CD4-positive, CD25-positive, alpha-beta regulatory T cell (primary cell): Measurements from ENCODE around the gene PCDHA13. TPM values are rescaled to one million over a fixed set of nuclear protein-coding genes. Genes with fewer than 3 reads are reported as not detected.
"Not testable (repeated sequence)": the region's sequence is repeated elsewhere in the genome, so short reads cannot be mapped to it uniquely, and the experiment has no call there.

Source experiments
- ATAC-seq, 2 donors: fragments of 150-1000 bp; cut with Tn5 transposase; one replicate each; pipeline ENCODE4 v1.10.0; 2021; ENCODE audit warnings: low read depth in 2 of 2, moderate number of reproducible peaks in 2 of 2, moderate library complexity in 1 of 2
- DNase-seq, 3 donors: peaks; one replicate each; pipeline versions ENCODE4 v3.0.0 to v3.0.0-alpha.2; 2012 to 2022; ENCODE audit warnings: mixed read lengths in 1 of 3
- H3K27ac ChIP-seq: one replicate; pipeline ENCODE4 v1.7.0; 2013; ENCODE audit warnings: mild to moderate bottlenecking, low read length; ENCODE audit not compliant: insufficient read depth, poor library complexity, severe bottlenecking
- H3K27me3 ChIP-seq: one replicate; pipeline ENCODE4 v1.7.0; 2013; ENCODE audit warnings: low read length; ENCODE audit not compliant: control insufficient read depth, insufficient read depth
- H3K36me3 ChIP-seq: one replicate; pipeline ENCODE4 v1.7.0; 2013; ENCODE audit warnings: mild to moderate bottlenecking, low read length, moderate library complexity; ENCODE audit not compliant: control insufficient read depth, insufficient read depth
- H3K4me1 ChIP-seq: 2 replicates; pipeline ENCODE4 v1.7.0; 2013; ENCODE audit warnings: mild to moderate bottlenecking, low read length; ENCODE audit not compliant: insufficient read depth, control insufficient read depth, poor library complexity, severe bottlenecking
- H3K4me3 ChIP-seq: one replicate; pipeline ENCODE4 v1.7.0; 2013; ENCODE audit warnings: low read depth, mild to moderate bottlenecking, low read length, moderate library complexity
- H3K9me3 ChIP-seq, 2 experiments: 1 replicate in 1 of 2; 2 replicates in 1 of 2; pipeline ENCODE4 v1.7.0; 2013; ENCODE audit warnings: low read length in 2 of 2, mild to moderate bottlenecking in 1 of 2, moderate library complexity in 1 of 2; ENCODE audit not compliant: control insufficient read depth in 2 of 2
- H3K27ac Mint-ChIP-seq, 3 donors: one replicate each; pipeline ENCODE4 v1.8.0; 2020 to 2022; ENCODE audit warnings: mild to moderate bottlenecking in 3 of 3, mixed read lengths in 3 of 3, moderate library complexity in 2 of 3
- H3K27me3 Mint-ChIP-seq: one replicate; pipeline ENCODE4 v1.8.0; 2022; ENCODE audit warnings: mild to moderate bottlenecking, mixed read lengths
- H3K36me3 Mint-ChIP-seq: one replicate; pipeline ENCODE4 v1.8.0; 2020; ENCODE audit warnings: mixed read lengths
- H3K4me1 Mint-ChIP-seq, 4 donors: one replicate each; pipeline ENCODE4 v1.8.0; 2020 to 2022; ENCODE audit warnings: mixed read lengths in 4 of 4, mild to moderate bottlenecking in 1 of 4
- H3K4me3 Mint-ChIP-seq, 4 donors: one replicate each; pipeline ENCODE4 v1.8.0; 2020 to 2022; ENCODE audit warnings: mild to moderate bottlenecking in 4 of 4, mixed read lengths in 4 of 4, moderate library complexity in 3 of 4
- H3K9me3 Mint-ChIP-seq, 7 donors: one replicate each; pipeline ENCODE4 v1.8.0; 2020 to 2022; ENCODE audit warnings: mixed read lengths in 7 of 7, mild to moderate bottlenecking in 3 of 7, moderate library complexity in 2 of 7
- polyA plus RNA-seq, 4 donors: library from polyadenylated mRNA; unstranded; fragments of 300-500 nt; fragmentation: Illumina TruSeq; gene quantifications; one replicate each; pipeline ENCODE4 v1.2.3, GENCODE V29; 2021
- total RNA-seq: library from RNA; stranded (reverse); gene quantifications from one replicate; pipeline ENCODE4 v1.2.3, GENCODE V29; 2022

PCDHA13 gene
- total and polyA plus RNA-seq, 5 donors from 2014 or later: not detected

- DNase-seq: peak in 1 of 3 donors; percentile 8
- Mint-ChIP-seq H3K4me3 (no peak within 1 kb of the TSS), H3K36me3 (no peaks in the 10 kb centered on the region), H3K4me1 (no peaks in the 10 kb centered on the region), H3K9me3 (peaks cover 1 to 14% (median 4%) of the 10 kb centered on the region in 7 donors), H3K27me3 (peaks cover 6% of the 10 kb centered on the region), H3K27ac (no peak within 1 kb of the TSS)
- peaks cover 2% of the 10 kb centered on the region for H3K27me3 ChIP-seq
- no peaks in the 10 kb centered on the region for H3K4me1 ChIP-seq
- H3K36me3 ChIP-seq: no peaks in the 10 kb centered on the region
- H3K9me3 ChIP-seq: peaks cover 0 to 8% of the 10 kb centered on the region in 2 experiments
- H3K4me3 ChIP-seq: no peak within 1 kb of the TSS
- H3K27ac ChIP-seq: no peak within 1 kb of the TSS
- no peak for ATAC-seq
Measured at GRCh38 chr5:140868721-140869554, 13.0 kb upstream of the PCDHA13 start, which contains the start of gene PCDHA11. PCDHA11 (plus strand) TSS chr5:140868957; CDS start chr5:140869104, 147 bp downstream.

- Histone ChIP-seq H3K4me3 (no peak overlapping the region), H3K36me3 (no peaks in the 10 kb centered on the region), H3K9me3 (peaks cover 3 to 8% of the 10 kb centered on the region in 2 experiments), H3K27me3 (peaks cover 5% of the 10 kb centered on the region), H3K4me1 (no peaks in the 10 kb centered on the region), H3K27ac (no peak overlapping the region)
- DNase-seq (no peak), ATAC-seq (no peak)
- Mint-ChIP-seq H3K36me3 (no peaks in the 10 kb centered on the region), H3K4me1 (no peaks in the 10 kb centered on the region), H3K27ac (no peak overlapping the region), H3K4me3 (no peak overlapping the region), H3K9me3 (peaks cover 1 to 18% (median 6%) of the 10 kb centered on the region in 7 donors), H3K27me3 (peaks cover 6% of the 10 kb centered on the region)
Measured at GRCh38 chr5:140869555-140869886, 12.4 kb upstream of the PCDHA13 start.

GRCh38 chr5:140870221-140871201 is 11.4 kb upstream of the PCDHA13 start:
- Histone ChIP-seq H3K4me1 (no peaks in the 10 kb centered on the region), H3K9me3 (peaks cover 8 to 13% of the 10 kb centered on the region in 2 experiments), H3K27ac (no peak overlapping the region), H3K27me3 (peaks cover 5% of the 10 kb centered on the region), H3K36me3 (no peaks in the 10 kb centered on the region), H3K4me3 (no peak overlapping the region)
- Mint-ChIP-seq H3K4me3 (no peak overlapping the region), H3K9me3 (peaks cover 1 to 26% (median 6%) of the 10 kb centered on the region in 7 donors), H3K36me3 (no peaks in the 10 kb centered on the region), H3K4me1 (no peaks in the 10 kb centered on the region), H3K27me3 (peaks cover 6% of the 10 kb centered on the region), H3K27ac (no peak overlapping the region)
- no peak for ATAC-seq
- DNase-seq: no peak

DNA sequence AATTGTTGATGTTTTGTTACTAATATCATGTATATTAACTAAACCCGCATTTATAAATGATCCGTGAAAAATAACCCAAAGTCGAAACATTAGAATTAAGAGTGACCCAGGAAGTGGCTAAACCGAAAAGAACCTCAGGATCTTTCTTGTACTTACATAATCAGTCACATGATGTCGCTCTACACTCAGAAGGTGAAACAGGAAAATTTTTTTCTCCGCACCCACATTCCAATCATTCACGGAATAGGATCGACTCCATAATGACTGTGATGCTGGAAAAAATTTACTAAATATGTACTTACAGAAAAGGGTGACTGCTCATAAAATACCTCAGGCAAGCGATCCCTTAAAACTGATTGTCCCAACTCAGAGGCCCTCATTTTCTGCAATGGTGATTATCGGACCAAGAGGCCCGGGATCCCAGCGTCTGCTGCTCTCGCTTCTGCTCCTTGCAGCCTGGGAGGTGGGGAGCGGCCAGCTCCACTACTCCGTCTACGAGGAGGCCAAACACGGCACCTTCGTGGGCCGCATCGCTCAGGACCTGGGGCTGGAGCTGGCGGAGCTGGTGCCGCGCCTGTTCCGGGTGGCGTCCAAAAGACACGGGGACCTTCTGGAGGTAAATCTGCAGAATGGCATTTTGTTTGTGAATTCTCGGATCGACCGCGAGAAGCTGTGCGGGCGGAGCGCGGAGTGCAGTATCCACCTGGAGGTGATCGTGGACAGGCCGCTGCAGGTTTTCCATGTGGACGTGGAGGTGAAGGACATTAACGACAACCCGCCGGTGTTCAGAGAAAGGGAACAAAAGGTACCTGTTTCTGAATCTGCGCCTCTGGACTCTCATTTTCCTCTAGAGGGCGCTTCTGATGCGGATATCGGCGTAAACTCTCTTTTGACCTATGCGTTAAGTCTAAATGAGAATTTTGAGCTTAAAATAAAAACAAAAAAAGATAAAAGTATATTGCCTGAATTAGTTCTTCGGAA is 6.5 kb upstream of the PCDHA13 start, which contains the start of gene PCDHA12:
TSS of gene PCDHA12 (plus strand) at position 224 of the 981 bp plus-strand sequence. CDS start at position 389, 165 bp downstream.
- Mint-ChIP-seq H3K9me3 (peaks cover 4 to 33% (median 12%) of the 10 kb centered on the region in 7 donors), H3K4me1 (no peaks in the 10 kb centered on the region), H3K36me3 (no peaks in the 10 kb centered on the region), H3K27ac (no peak within 1 kb of the TSS), H3K4me3 (no peak within 1 kb of the TSS), H3K27me3 (peaks cover 6% of the 10 kb centered on the region)
- H3K4me3 ChIP-seq: no peak within 1 kb of the TSS
- no peaks in the 10 kb centered on the region for H3K36me3 ChIP-seq
- H3K4me1 ChIP-seq: no peaks in the 10 kb centered on the region
- ATAC-seq: no peak
- peaks cover 8 to 14% of the 10 kb centered on the region in 2 experiments for H3K9me3 ChIP-seq
- peaks cover 3% of the 10 kb centered on the region for H3K27me3 ChIP-seq
- no peak within 1 kb of the TSS for H3K27ac ChIP-seq
- no peak for DNase-seq

GRCh38 chr5:140876541-140877261 is 5.2 kb upstream of the PCDHA13 start:
- not testable (repeated sequence) for H3K27me3 Mint-ChIP-seq
- peaks cover 4 to 43% (median 14%) of the 10 kb centered on the region in 7 donors for H3K9me3 Mint-ChIP-seq

GRCh38 chr5:140877262-140877581 is 4.7 kb upstream of the PCDHA13 start:
- DNase-seq (no peak), ATAC-seq (no peak)
- H3K36me3 Mint-ChIP-seq: no peaks in the 10 kb centered on the region
- no peak overlapping the region for H3K4me3 Mint-ChIP-seq
- peaks cover 4 to 41% (median 15%) of the 10 kb centered on the region in 7 donors for H3K9me3 Mint-ChIP-seq
- no peaks in the 10 kb centered on the region for H3K4me1 ChIP-seq
- peaks cover 3% of the 10 kb centered on the region for H3K27me3 ChIP-seq
- H3K27me3 Mint-ChIP-seq: no peaks in the 10 kb centered on the region
- H3K9me3 ChIP-seq: peaks cover 17 to 19% of the 10 kb centered on the region in 2 experiments
- no peaks in the 10 kb centered on the region for H3K4me1 Mint-ChIP-seq
- H3K36me3 ChIP-seq: no peaks in the 10 kb centered on the region
- no peak overlapping the region for H3K4me3 ChIP-seq
- no peak overlapping the region for H3K27ac Mint-ChIP-seq
- no peak overlapping the region for H3K27ac ChIP-seq

More at GRCh38 chr5:140876541-140877261, 5.2 kb upstream of the PCDHA13 start:
- not testable (repeated sequence) for H3K27ac Mint-ChIP-seq, H3K4me3 ChIP-seq, DNase-seq, H3K4me1 Mint-ChIP-seq, H3K27me3 ChIP-seq, H3K27ac ChIP-seq, H3K4me3 Mint-ChIP-seq, H3K36me3 Mint-ChIP-seq, H3K36me3 ChIP-seq, H3K4me1 ChIP-seq, ATAC-seq
- peaks cover 14% of the 10 kb centered on the region in 2 experiments for H3K9me3 ChIP-seq
